HG03175 (cell line): Measurements from ENCODE around the gene PDE2A.

Source experiments
- ATAC-seq: cut with Tn5 transposase; IDR thresholded peaks from one replicate; pipeline ENCODE4 v1.9.1; 2021; ENCODE audit warnings: mild to moderate bottlenecking, moderate library complexity; ENCODE audit not compliant: unreplicated experiment

Gene PDE2A

GRCh38 chr11:72685560-72686480 lies 11.6 kb upstream of the PDE2A start:
- ATAC-seq: no peak

- ATAC-seq: peak; percentile 51
Observed at GRCh38 chr11:72684236-72684912, 10.2 kb upstream of the PDE2A start.

- no peak for ATAC-seq
Observed at GRCh38 chr11:72683782-72684200, 9.6 kb upstream of the PDE2A start.

GRCh38 chr11:72682858-72683243 lies 8.6 kb upstream of the PDE2A start:
- ATAC-seq: no peak

GRCh38 chr11:72682238-72682857 lies 8.1 kb upstream of the PDE2A start:
- no peak for ATAC-seq

GRCh38 chr11:72681226-72682153 lies 7.3 kb upstream of the PDE2A start:
- no peak for ATAC-seq

GRCh38 chr11:72680624-72681158 lies 6.5 kb upstream of the PDE2A start:
- no peak for ATAC-seq

GRCh38 chr11:72679869-72680268 lies 5.6 kb upstream of the PDE2A start:
- ATAC-seq: no peak

GRCh38 chr11:72678524-72678923 lies 4.3 kb upstream of the PDE2A start:
- ATAC-seq: no peak

- no peak for ATAC-seq
Observed at GRCh38 chr11:72676861-72677341, 2.7 kb upstream of the PDE2A start.

- ATAC-seq: no peak
Observed at GRCh38 chr11:72675221-72675620, 999 bp upstream of the PDE2A start.

GRCh38 chr11:72673284-72673942 lies 809 bp downstream of the PDE2A start:
- no peak for ATAC-seq

GRCh38 chr11:72672597-72673238 lies 1.5 kb downstream of the PDE2A start:
- ATAC-seq: no peak

- ATAC-seq: no peak
Observed at GRCh38 chr11:72671152-72672099, 2.8 kb downstream of the PDE2A start.

- ATAC-seq: no peak
Observed at GRCh38 chr11:72670041-72670440, 4.2 kb downstream of the PDE2A start.

GRCh38 chr11:72669527-72669926 lies 4.7 kb downstream of the PDE2A start:
- no peak for ATAC-seq

GRCh38 chr11:72668629-72669347 lies 5.4 kb downstream of the PDE2A start:
- ATAC-seq: peak; percentile 69
